HG03039 (cell line): ENCODE measurements around the gene FASN.

Experiments used
- ATAC-seq: cut with Tn5 transposase; IDR thresholded peaks from one replicate; pipeline ENCODE4 v1.9.1; 2021; ENCODE audit warnings: mild to moderate bottlenecking, moderate library complexity; ENCODE audit not compliant: unreplicated experiment

The FASN gene

DNA sequence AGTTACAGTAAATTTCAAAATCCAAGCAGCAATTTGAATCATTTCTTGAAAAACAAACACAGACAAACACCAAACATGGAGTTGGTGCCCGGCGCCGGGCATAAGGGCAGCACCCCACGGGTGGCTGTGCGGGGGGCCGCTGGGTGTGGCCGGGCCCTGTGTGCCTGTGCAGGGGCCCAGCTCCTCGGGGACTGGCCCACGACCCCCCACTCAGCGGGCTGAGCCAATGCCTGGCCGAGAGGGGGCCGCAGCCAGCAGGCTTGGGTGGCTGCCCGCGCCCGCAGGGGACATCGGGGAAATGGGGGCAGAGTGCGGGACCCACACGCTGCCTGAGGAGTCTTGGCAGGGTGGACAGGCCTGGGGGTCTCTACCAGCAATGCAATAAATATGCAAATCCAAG, 19.6 kb downstream of the FASN start:
- ATAC-seq = no peak

DNA sequence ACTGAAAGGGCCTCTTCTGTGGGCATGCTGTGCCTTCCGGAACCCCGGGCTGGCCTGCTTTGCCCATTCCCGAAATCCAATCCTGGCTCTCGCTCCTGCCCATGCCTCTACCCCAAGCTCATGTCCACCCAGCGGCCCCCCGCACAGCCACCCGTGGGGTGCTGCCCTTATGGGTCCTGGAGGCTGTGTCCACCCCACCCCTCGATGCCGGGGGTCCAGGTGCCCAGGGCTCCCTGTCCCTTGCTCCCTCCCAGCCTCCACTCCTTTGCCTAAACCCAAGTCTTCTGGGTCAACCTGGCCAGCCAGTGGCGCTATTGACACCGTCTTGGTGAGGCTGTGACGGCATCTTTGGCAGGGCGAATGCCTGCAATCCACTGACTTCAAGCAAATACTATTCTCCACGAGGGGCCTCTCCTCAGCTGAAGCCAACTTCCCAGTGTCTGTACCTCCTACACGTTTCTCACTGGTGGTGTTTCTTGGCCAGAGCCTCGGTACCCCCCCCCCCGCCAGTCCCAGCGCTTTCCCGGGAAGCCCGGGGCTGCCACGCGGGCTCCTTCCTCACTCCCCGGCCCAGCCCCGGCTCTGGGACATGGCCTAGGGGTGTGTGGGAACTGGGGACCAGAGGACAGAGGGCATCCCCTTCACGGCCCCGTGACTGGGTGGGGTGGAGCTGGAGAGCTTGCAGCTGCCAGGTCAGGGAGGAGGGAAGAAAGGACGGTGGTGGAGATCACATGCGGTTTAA, 20.2 kb downstream of the FASN start:
- no peak for ATAC-seq

DNA sequence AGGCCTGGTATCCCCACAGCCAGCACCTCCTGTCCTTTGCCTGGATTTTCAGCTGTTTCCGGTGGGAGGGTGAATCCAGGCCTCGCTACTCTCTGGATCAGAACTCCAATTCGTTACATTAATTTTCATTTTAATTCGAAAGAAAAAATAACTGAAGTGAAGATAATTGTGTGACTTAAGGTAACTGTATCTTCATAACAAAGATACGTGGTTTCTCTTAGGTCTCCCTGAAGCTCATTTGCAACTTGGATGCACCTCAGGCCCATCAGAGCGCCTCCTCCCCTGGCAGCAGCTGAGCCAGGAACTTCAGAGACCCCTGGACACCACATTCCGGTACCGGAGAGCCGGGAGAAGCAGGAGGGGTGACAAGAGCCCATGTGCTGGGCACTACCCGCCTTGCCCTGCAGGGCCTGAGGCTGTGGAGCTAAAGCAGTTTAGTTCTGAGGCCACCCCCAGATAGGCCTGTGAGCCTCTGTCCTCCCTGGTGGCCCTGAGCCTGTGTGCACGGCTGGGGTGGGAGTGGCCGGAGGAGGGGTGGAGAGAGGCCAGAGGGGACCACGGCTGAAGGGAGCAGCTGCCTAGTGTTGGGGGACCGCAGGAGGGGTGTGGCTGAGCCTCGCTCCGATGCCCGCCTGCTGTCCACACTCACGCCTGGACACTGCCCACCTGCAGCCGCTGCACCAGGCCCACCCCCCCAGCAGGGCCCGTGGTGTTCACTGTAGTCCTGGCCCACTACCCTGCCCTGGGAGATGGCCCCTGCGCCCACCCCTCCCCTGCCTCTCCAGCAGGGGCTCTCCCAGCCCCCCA, 21.0 kb downstream of the FASN start:
- no peak for ATAC-seq

DNA sequence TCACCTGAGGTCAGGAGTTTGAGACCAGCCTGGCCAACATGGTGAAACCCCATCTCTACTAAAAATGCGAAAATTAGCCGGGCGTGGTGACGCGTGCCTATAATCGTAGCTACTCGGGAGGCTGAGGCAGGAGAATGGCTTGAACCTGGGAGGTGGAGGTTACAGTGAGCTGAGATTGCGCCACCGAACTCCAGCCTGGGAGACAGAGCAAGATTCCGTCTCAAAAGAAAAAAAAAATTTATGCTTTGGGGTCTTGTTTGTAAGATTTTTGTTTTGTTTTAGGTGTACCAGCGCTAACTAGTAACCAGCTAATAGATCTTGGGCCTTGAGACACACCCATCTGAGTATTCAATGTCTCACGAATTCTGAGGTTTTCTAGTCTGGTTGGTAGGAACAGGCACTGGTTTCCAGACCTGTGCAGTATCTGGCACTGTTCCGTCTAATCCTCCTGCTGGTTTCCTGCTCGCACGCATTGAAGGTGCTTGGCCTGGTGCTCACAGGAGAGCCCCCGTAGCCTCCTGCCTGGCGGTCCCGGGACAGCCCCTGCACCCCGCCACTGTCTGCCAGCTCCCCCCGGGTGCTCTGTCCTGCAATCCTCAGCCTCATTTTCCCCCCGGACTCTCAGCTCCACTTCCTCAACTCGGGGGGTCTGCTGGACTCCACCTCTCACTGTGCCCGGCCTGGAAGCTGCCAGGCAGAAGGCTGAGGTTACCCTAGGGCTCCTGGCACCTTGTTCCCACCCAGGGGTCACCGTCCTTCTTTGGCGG, 21.8 kb downstream of the FASN start:
- ATAC-seq = no peak

DNA sequence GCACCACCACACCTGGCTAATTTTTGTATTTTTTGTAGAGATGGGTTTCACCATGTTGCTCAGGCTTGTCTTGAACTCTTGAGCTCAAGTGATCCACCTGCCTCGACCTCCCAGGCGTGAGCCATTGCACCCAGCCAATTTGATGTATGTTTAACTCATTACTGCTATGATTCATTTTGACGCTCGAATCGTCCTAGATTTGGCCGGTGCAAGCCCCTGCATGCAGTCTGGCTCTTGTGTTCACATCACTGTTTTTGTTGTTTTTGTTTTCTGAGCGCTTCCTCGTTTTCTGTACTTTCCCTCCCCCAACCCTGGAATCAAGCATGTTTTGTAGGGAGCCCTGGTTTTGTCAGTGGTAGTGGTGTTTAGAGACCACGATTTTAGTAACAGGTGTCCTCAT, 24.6 kb downstream of the FASN start:
- ATAC-seq = no peak

DNA sequence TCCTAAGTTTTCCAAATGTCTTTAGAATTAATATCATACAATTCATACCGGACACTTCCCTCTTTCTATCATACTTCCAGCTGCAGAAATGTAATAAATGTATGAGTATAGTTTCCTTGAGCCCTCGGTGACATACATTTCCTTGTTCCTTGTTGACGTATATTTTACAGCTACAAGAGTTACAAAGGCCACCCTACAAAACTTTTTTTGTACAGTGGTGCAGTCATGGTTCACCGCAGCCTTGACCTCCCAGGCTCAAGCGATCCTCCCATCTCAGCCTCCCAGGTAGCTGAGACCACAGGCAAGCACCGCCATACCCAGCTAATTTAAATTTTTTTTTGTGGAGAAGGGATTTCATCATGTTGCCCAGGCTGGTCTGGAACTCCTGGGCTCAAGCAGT, 25.2 kb downstream of the FASN start:
- ATAC-seq = no peak

DNA sequence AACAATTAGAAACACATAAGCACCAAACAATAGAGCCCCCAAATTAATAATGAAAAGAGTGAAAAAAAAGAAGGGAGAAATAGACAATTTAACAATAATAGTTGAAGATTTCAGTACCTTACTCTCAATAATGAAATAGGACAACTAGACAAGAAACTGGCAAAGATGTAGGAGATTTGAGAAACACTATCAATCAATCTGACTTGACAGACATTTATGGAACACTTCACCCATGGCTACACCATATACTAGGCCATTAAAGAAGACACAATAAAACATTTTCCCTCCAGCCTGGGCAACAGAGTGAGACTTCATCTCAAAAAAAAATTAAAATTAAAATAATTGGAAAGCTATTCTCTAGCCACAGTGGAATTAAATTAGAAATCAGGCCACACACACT, 27.4 kb downstream of the FASN start:
- ATAC-seq = no peak

DNA sequence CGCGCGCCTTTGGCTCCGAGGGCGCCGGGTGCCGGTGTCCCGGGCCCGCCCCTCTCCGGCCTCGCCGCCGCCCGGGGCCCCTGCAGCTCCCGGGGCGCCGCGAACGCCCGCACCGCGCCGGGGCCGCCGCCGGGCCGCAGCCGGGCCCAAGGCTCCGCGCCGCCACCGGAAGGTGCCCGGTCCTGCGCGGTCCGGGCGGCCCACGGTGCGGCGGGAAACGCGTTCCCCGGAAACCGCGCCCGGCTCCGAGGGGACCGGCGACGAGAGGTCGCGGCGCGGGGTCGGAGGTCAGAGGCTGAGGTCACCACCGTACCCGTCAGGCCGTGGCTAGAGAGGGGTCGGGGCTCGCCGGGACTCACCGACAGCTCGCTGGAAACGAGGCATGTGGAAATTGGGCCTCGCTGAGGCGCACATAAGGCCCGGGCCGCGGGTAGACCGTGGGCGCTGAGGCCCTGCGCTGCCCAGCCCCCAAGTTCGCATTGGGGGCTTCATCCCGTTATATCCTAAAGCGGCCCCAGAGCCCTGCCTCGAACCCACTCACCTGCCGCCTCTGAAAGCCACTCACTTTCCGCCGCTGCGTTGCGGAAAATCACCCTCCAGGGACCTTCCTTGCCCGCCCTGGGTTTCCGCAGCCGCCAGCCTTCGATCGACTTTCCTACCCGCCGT, 32.3 kb downstream of the FASN start, which contains the start of gene DUS1L:
DUS1L (minus strand) TSS at position 167 of the 666 bp plus-strand sequence. CDS start 745 bp downstream, outside the sequence.
- ATAC-seq = no peak

DNA sequence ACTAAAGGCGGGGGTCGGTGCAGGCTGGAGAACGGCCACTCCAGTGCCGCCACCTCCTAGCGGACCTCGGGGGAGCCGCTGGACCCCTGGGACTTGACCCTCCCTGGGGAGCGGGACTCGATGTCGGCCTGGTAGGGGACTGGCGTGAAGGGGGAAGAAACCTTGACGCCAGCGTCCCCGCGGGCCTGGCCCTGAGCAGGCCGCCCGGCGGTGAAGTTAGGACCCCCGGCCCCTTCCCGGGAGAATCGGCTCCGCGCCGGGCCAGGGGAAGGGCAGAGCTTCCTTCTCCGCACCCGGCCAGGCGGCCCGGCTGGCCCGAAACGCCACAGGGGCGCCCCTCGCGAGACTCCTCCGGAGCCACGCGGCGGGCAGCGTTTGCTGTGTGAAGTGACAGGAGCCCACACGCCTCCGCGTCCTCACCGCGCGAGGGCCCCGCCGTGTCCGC, 32.8 kb downstream of the FASN start:
- no peak for ATAC-seq

DNA sequence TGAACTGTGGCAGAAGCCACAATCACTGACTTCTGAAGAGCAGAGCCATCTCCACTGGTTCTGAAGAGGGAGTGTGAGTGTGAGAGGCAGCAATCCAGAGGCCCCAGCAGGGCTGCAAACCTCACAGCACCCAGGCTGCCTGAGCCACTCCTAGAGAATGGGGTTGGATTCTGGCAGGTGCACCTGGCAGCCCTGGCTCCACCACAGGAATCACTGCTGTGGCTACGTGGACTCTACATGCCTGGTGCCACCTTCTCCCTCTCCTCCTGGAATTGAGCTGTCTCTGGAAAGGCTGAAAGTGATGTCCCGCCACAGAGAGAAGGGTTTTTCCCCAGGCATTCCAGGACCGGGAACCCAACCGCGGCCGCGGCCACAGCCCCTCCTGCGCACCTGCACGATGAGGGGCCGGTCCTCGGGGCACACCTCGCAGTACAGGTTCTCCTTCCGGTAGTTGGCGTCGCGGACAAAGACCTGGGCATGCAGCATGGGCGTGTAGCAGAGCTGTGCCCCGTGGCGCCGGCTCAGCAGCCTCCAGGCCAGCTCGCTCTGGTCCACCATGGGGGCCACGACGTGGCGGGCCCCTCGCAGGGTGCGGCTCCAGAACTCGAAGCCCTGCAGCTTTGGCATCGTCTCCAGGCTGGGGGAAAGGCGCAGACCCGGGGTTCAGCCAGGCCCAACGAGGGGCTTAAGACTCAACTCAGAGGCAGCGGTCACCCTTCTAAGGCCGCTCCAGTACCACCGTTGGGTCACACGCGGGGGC, 33.4 kb downstream of the FASN start:
- ATAC-seq = no peak

DNA sequence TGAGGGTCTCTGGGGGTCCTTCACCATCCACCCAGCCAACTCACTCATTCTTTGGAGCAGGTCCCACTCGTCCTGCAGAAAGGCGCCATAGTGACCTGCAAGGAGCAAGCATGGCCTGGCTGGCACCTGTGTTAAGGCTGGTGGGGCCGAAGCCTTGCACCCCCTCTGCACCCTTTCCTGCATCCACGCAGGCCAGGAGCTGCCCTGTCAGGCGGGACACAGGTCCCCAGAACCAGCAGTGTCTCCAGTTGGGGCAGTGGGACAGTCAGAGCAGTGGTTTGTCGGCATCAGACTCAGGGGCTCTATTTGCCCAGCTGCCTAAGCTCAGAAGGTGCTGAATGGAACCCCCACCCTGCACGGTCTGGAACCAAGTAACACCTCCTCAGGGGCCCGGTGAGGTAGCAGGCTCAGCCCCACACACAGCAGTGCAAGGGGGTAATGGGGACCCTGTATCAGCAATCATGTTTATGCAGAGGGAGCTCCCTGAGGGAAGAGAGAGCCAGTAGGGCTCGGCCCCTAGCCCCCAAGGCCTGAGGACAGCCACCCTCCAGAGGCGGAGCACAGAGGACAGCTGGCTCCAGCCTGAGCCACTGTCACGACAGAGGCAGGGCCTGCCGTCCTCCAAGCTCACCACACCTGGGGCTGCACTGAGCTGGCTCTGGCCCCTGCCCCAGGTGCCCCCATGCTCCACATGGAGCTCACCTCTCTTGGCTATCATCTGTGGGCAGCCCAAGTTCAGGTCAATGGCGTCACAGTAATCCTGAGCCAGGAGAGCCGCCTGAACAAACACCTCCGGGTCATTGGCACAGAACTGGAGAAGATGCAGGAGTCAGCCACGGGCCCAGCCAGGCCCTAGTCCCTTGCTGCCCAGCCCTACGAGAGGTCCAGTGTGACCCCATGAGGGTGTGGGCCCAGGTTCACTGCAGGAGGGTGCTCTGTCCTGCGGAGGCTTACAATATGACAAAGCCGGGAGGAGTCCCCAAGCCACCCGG, 34.3 kb downstream of the FASN start:
- ATAC-seq = no peak

DNA sequence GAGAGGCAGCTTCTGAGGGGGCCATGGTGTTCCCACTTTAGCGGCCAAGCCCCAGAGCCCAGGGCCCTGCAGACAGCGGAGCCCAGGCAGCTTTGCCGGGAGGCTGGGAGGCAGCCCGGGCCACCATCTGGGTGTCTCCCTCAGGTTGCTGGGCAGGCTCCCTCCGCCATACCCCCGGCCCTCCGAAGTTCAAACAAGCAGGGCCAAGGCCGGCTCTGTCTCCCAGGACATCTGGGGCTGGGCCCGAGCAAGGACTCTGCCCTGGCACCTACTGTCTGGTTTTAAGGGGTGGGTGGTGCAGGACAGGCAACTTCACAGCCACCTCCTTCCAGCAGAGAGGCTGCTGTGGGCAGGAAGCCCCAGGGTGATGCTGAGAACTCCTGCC, 35.1 kb downstream of the FASN start:
- no peak for ATAC-seq

DNA sequence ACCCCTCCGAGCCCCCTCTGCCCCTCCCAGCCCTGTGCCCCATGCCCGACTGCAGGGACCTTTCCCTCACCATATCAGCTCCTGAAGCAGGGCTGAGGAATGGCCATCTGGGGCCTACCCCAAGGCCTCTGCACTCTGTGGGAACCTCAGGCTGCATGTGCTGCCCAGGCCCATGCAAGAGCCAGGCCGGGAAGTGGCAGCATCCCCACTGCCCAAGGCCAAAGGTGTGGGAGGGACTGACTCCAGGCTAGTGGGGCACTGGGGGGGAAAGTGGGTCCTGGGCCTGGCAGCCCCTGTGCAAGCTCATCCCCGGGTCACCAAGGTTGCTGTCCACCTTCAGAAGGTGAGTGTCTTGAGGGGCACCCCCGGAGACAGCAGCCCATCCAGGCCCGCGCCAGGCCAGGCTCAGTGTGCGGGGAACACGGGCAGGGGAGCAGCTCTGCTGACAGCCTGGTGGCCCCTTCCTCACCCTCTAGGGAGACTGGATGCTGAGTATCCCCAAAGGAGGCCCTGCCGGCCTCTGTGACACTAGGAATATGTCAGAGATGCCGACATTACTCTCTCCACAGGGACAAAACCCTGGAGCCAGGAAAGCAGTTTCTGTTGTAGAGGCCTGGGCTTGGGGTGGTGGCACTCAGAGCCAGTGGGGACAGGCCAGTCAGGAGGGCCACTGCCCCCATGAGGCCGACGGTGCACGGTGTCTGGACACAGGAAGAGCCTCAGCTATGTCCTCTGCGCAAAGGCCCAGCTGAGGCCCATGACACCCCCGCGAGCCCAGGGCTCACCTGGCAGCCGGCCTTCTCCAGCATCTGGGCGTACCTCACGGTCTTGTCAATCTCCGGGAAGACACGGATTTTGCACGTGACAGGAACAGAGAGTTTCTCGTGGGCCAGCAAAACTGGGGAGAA, 35.7 kb downstream of the FASN start:
- ATAC-seq = no peak

DNA sequence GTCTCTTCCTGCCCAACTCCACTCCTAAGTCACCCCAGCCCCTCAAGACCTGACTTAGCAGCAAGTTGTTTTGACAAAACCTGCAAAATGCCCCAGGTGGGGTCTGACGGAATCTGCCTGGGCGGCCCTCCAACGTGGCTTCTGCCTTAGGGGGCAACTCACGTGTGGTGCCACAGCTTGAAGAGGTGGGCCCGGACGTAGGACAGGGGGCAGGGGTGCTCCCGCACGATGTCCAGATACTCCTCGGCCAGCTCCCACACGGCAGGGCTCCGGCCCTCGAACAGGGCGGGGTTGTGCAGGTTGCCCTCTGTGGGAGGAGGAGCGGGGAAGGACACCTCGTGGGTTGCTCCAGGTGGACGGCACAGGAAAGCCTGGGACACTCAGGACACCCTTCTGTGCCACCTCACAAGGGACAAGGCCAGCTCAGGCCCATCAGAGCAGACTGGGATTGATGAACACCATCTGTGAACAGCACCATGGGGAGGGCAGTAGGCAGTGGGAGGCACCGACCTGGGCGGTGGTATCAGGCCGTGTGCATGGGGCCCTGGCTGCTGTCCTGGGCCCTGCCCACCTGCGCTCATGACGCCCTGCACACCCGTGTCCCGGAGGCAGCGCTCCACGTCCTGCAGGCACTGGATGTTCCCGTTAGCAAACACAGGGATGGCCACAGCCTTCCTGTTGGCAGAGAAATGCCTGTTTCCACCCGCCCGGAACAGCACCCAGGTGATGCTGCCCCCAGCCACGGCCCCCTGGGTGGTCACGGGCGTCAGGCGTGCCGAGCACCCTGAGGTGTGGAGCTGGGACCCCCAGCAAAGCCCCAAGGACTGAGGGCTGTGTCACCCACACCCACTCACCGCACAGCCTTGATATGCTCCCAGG, 36.8 kb downstream of the FASN start:
- ATAC-seq = no peak

DNA sequence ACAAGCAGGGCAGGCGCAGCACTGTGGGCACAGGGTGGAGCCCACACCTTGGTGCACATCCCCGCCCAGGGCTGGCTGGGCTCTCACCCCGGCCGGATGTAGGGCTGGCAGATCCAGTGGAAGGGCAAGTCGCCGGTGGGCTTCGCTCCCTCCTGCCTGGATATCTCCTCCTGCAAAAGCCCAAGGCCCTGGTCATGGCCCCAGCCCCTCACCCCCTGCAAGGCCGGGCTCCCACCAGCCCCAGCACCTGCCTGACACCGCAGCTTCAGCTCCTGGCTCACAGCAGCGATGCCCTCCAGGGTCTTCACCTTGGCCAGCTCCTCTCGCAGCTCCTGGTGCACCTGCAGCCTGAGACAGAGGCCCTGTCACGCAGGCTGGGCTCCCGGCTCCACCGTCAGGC, 37.4 kb downstream of the FASN start:
- no peak for ATAC-seq

DNA sequence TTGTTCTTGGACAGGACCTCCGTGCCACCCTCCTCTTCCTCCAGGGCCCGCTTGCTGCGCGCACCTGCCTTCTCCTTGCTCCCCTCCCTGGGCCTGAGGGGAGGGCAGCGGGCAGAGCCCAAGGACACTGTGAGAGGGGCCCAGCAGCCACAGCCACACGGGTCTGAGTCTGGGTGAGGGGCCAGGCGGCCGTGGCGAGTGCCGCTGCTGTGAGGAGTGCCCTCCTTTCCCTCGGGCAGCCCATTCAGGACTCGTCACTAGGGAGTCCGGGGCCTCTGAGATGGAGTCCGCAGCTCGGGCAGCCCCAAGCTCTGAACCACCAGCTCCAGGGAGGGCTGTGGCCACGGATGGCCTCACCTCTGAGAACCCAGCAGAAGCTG, 38.0 kb downstream of the FASN start:
- ATAC-seq = no peak
